ENCODE data around the gene BMP6. TPM values are rescaled to one million over a fixed set of nuclear protein-coding genes. Genes with fewer than 3 reads are reported as not detected.

Gene BMP6
- polyA plus RNA-seq, 1 donor from 2014 or later: 2.4 TPM

GRCh38 chr6:7846966-7847818, 121.3 kb downstream of the BMP6 start:
- H3K27ac ChIP-seq (ENCODE audit: low read length): no peak overlapping the region
- TF ChIP-seq EZH2 (IDR thresholded peaks at IDR 0.05; ENCODE audit: borderline replicate concordance, insufficient read depth, low read length, poor library complexity, severe bottlenecking) (no peak), MXI1 (conservative IDR thresholded peaks at IDR 0.05; ENCODE audit: poor library complexity, severe bottlenecking) (no peak), RAD21 (conservative IDR thresholded peaks at IDR 0.05) (no peak), EP300 (conservative IDR thresholded peaks at IDR 0.05; ENCODE audit: poor library complexity, severe bottlenecking) (no peak), POLR2AphosphoS5 (IDR thresholded peaks at IDR 0.05) (no peak), TAF1 (IDR thresholded peaks at IDR 0.05; ENCODE audit: low read depth) (no peak), SMC3 (conservative IDR thresholded peaks at IDR 0.05; ENCODE audit: poor library complexity) (no peak), REST (IDR thresholded peaks at IDR 0.05; ENCODE audit: borderline replicate concordance) (no peak)
- TF ChIP-seq, protein P1, sequence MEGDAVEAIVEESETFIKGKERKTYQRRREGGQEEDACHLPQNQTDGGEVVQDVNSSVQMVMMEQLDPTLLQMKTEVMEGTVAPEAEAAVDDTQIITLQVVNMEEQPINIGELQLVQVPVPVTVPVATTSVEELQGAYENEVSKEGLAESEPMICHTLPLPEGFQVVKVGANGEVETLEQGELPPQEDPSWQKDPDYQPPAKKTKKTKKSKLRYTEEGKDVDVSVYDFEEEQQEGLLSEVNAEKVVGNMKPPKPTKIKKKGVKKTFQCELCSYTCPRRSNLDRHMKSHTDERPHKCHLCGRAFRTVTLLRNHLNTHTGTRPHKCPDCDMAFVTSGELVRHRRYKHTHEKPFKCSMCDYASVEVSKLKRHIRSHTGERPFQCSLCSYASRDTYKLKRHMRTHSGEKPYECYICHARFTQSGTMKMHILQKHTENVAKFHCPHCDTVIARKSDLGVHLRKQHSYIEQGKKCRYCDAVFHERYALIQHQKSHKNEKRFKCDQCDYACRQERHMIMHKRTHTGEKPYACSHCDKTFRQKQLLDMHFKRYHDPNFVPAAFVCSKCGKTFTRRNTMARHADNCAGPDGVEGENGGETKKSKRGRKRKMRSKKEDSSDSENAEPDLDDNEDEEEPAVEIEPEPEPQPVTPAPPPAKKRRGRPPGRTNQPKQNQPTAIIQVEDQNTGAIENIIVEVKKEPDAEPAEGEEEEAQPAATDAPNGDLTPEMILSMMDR (IDR thresholded peaks at IDR 0.05; ENCODE audit: poor library complexity, severe bottlenecking): no peak
- H3K36me3 ChIP-seq (ENCODE audit: insufficient read depth, low read length): no peaks in the 10 kb centered on the region
- no peaks in the 10 kb centered on the region for H3K27me3 ChIP-seq (ENCODE audit: insufficient read depth, low read depth, low read length)
- no peaks in the 10 kb centered on the region for H4K20me1 ChIP-seq (ENCODE audit: insufficient read depth)
- H3K4me3 ChIP-seq (ENCODE audit: low read length): no peak overlapping the region
- no peaks in the 10 kb centered on the region for H3F3A ChIP-seq (ENCODE audit: insufficient read depth, low read length, poor library complexity, severe bottlenecking)
- no peak overlapping the region for H2AFZ ChIP-seq (ENCODE audit: low read depth, low read length)
- H3K9me2 ChIP-seq (ENCODE audit: insufficient read depth, low read length): no peaks in the 10 kb centered on the region
- H3K9ac ChIP-seq (ENCODE audit: low read length): no peak overlapping the region
- no peaks in the 10 kb centered on the region for H3K79me2 ChIP-seq (replicated peaks; ENCODE audit: insufficient read depth, low read length)
- H3K9me3 ChIP-seq (ENCODE audit: low read length): no peaks in the 10 kb centered on the region
- no peak overlapping the region for H3K4me2 ChIP-seq (ENCODE audit: low read length)

DNA sequence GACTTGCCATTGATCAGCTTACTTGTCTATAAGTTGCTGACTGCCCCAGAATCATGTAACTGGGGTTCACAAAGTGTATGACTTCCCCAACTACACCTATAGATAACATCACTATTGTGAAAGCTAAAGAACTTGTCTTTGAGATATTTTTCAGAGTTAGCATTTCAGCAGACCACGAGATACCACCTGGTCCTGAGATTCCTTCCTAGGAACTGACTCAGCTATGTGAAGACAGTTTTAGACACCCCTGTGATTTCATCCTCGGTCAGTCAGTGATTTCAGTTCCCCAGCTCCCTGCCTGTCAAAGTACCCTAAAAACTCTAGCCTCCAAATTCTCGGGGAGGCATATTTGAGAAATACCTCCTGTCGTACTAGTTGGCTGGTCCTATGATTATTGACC, 122.3 kb downstream of the BMP6 start:
- Histone ChIP-seq H3K79me2 (replicated peaks; ENCODE audit: insufficient read depth, low read length) (no peaks in the 10 kb centered on the region), H3K27ac (ENCODE audit: low read length) (no peak overlapping the region), H3K36me3 (ENCODE audit: insufficient read depth, low read length) (no peaks in the 10 kb centered on the region), H3K9me2 (ENCODE audit: insufficient read depth, low read length) (no peaks in the 10 kb centered on the region), H3F3A (ENCODE audit: insufficient read depth, low read length, poor library complexity, severe bottlenecking) (no peaks in the 10 kb centered on the region), H3K27me3 (ENCODE audit: insufficient read depth, low read depth, low read length) (no peaks in the 10 kb centered on the region), H3K9me3 (ENCODE audit: low read length) (no peaks in the 10 kb centered on the region), H2AFZ (ENCODE audit: low read depth, low read length) (no peak overlapping the region), H3K9ac (ENCODE audit: low read length) (no peak overlapping the region), H3K4me2 (ENCODE audit: low read length) (no peak overlapping the region), H3K4me3 (ENCODE audit: low read length) (no peak overlapping the region), H4K20me1 (ENCODE audit: insufficient read depth) (no peaks in the 10 kb centered on the region)
- TF ChIP-seq POLR2AphosphoS5 (IDR thresholded peaks at IDR 0.05) (no peak), REST (IDR thresholded peaks at IDR 0.05; ENCODE audit: borderline replicate concordance) (no peak), EP300 (conservative IDR thresholded peaks at IDR 0.05; ENCODE audit: poor library complexity, severe bottlenecking) (no peak), SMC3 (conservative IDR thresholded peaks at IDR 0.05; ENCODE audit: poor library complexity) (no peak), RAD21 (conservative IDR thresholded peaks at IDR 0.05) (no peak), EZH2 (IDR thresholded peaks at IDR 0.05; ENCODE audit: borderline replicate concordance, insufficient read depth, low read length, poor library complexity, severe bottlenecking) (no peak), MXI1 (conservative IDR thresholded peaks at IDR 0.05; ENCODE audit: poor library complexity, severe bottlenecking) (no peak), TAF1 (IDR thresholded peaks at IDR 0.05; ENCODE audit: low read depth) (no peak)
- TF ChIP-seq, protein P1 (IDR thresholded peaks at IDR 0.05; ENCODE audit: poor library complexity, severe bottlenecking): no peak

Data from neural cell (in vitro differentiated cells).